Measurements from ENCODE around the gene TCEAL4.

The TCEAL4 gene

DNA sequence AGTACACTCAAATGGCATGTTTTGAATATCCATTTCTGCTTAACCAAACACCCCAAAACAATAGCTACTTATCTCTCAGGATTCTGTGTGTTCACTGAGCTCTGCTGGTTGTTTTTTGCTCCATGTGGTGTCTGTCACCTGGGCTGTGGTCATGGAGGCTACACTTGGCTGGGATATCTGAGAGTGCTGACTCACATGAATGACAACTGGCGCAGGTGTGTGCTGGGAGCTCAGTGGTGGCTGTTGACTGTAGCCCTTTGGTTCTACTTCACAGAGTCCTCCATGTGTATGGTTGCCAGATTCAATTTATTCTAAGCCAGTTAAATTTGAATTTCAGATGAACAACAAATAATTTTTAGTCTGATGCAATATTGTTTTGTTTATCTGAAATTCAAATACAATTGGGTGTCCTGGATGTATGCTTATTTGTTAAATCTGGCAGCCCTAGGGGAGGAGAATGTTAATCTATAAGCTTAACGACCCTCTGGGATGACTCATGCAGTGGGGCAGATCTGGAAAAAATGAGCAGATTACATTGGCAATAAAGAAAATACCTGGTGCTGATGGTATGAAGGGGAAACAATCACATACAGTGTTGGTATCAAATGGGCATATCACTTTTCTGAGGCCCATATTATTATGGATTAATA, 28.2 kb upstream of the TCEAL4 start:
- DNase-seq (ENCODE audit: low spot score) = no peak
- TF ChIP-seq, protein P1, sequence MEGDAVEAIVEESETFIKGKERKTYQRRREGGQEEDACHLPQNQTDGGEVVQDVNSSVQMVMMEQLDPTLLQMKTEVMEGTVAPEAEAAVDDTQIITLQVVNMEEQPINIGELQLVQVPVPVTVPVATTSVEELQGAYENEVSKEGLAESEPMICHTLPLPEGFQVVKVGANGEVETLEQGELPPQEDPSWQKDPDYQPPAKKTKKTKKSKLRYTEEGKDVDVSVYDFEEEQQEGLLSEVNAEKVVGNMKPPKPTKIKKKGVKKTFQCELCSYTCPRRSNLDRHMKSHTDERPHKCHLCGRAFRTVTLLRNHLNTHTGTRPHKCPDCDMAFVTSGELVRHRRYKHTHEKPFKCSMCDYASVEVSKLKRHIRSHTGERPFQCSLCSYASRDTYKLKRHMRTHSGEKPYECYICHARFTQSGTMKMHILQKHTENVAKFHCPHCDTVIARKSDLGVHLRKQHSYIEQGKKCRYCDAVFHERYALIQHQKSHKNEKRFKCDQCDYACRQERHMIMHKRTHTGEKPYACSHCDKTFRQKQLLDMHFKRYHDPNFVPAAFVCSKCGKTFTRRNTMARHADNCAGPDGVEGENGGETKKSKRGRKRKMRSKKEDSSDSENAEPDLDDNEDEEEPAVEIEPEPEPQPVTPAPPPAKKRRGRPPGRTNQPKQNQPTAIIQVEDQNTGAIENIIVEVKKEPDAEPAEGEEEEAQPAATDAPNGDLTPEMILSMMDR (IDR thresholded peaks at IDR 0.05; ENCODE audit: extremely low read depth, insufficient read depth, missing control alignments) = no peak
- in situ Hi-C loops (cut with MboI; ENCODE audit: low pct_unique_long_range_greater_than_20kb, low sequenced_read_pairs, unreplicated experiment) = no loop called here

DNA sequence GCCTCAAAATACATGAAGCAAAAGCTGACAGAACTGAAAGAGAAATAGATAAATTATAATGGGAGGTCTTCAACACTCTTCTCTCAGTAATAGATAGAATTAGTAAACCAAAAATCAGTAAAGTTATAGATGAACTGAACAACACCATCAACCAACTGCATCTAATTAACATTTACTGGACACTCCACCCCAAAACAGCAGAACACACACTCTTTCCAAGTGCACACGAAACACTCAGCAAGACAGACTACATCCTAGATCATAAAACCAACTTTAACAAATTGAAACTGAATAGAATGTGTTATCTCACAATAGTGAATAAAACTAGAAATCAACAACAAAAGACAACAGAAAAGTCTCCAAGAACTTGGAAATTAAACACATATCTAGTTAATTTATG, 25.1 kb upstream of the TCEAL4 start:
- DNase-seq (ENCODE audit: low spot score) = no peak
- TF ChIP-seq, protein P1 (IDR thresholded peaks at IDR 0.05; ENCODE audit: extremely low read depth, insufficient read depth, missing control alignments) = no peak
- in situ Hi-C loops (cut with MboI; ENCODE audit: low pct_unique_long_range_greater_than_20kb, low sequenced_read_pairs, unreplicated experiment) = no loop called here

DNA sequence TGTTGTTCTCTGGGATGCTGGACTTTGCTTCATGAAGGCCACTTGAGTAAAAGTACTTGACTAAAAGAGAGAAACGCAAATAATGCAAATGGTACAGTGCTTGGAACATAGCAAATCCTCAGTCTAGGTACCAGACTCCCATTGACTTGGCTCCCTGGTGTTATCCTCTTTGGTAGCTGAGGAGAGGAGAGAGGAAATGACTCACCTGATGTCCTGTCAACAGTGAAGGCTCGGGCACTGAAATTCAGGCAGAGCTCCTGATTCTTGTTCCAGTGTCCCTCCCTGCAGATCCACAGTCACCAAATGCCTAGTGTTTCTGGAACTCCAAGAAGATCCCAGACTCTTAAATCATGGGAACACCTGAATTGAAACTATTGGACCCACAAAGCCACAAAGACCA, 22.5 kb upstream of the TCEAL4 start:
- TF ChIP-seq, protein P1 (IDR thresholded peaks at IDR 0.05; ENCODE audit: extremely low read depth, insufficient read depth, missing control alignments) = no peak
- no peak for DNase-seq (ENCODE audit: low spot score)
- in situ Hi-C loops (cut with MboI; ENCODE audit: low pct_unique_long_range_greater_than_20kb, low sequenced_read_pairs, unreplicated experiment) = no loop called here

DNA sequence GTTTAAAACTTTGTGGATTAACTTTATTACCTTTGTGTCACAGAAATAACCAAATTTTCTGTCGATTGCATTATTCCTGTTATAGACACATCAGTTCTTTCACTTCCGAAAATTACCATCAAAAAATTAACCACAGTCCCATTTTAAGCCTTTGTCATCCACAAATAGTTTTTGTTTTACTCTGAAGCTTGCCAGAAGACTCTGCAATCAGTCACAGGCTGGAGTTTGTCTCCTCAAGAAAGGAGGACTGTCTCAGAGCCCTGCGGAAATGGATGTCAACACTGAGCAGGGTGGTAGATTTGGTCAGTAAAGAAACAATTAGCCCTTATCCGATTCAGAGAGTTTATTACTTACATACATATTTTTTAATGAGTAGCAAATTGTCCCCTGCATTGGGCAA, 20.1 kb upstream of the TCEAL4 start:
- in situ Hi-C loops (cut with MboI; ENCODE audit: low pct_unique_long_range_greater_than_20kb, low sequenced_read_pairs, unreplicated experiment) = no loop called here
- no peak for DNase-seq (ENCODE audit: low spot score)
- TF ChIP-seq, protein P1 (IDR thresholded peaks at IDR 0.05; ENCODE audit: extremely low read depth, insufficient read depth, missing control alignments) = no peak

DNA sequence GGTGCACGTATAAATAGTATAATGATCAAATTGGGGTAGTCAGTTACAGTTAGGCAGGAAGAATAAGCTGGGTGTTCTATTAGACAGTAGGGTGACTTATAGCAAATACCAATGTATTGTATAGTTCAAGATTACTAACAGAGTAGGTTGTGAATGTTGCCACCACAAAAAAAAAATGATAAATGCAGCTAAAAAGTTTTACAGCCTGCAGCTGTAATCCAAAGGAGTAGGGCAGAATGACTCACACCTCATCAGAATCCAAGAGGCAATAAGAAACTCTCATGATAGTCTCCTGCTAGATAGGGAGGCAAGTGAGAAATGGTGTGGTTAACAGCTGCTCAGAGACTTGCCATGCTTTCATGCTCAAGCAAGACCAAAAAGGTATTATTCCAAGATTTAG, 19.6 kb upstream of the TCEAL4 start:
- DNase-seq (ENCODE audit: low spot score) = no peak
- TF ChIP-seq, protein P1 (IDR thresholded peaks at IDR 0.05; ENCODE audit: extremely low read depth, insufficient read depth, missing control alignments) = no peak
- in situ Hi-C loops (cut with MboI; ENCODE audit: low pct_unique_long_range_greater_than_20kb, low sequenced_read_pairs, unreplicated experiment) = no loop called here

DNA sequence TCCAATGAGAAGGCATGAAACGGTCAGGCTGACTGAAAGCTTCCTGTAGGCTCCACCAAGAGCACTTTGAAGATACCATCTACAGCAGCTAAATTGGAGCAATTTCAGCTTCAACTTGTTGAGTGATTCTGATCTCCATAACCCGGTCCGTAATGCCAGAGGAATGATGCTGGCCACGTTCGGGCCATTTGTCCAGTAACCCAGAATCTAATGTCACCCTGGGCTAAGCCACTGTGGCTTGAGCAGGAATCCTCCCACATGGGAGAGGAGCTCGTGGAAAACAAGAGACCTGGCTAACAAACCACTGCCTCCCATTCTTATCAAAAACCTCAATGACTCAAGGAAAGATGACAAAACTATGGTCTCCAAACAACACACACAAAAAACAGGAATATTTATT, 14.2 kb upstream of the TCEAL4 start:
- in situ Hi-C loops (cut with MboI; ENCODE audit: low pct_unique_long_range_greater_than_20kb, low sequenced_read_pairs, unreplicated experiment) = no loop called here
- DNase-seq (ENCODE audit: low spot score) = no peak
- TF ChIP-seq, protein P1 (IDR thresholded peaks at IDR 0.05; ENCODE audit: extremely low read depth, insufficient read depth, missing control alignments) = no peak
